Spleen (tissue), 11 donors: ENCODE measurements around the gene MICAL2. TPM values are rescaled to one million over a fixed set of nuclear protein-coding genes. Genes with fewer than 3 reads are reported as not detected.

Experiments used
- DNase-seq: peaks from one replicate; pipeline ENCODE4 v3.0.0-alpha.2; 2020
- H3K27ac ChIP-seq, 8 donors: fragments of 200-600 bp; sonication (generic) in 7 of 8; 1 replicate in 4 of 8; 2 replicates in 4 of 8; pipeline versions ENCODE4 v1.5.0 to v1.8.0; 2016 to 2021; ENCODE audit warnings: inconsistent platforms in 4 of 8, mild to moderate bottlenecking in 4 of 8, moderate library complexity in 1 of 8
- H3K27me3 ChIP-seq, 7 donors: fragments of 200-600 bp; sonication (generic) in 6 of 7; replicated peaks in 1 of 7; 1 replicate in 4 of 7; 2 replicates in 3 of 7; pipeline versions ENCODE4 v1.5.0 to v1.8.0; 2016 to 2021; ENCODE audit warnings: inconsistent platforms in 3 of 7, mild to moderate bottlenecking in 1 of 7
- H3K36me3 ChIP-seq, 6 donors: fragments of 200-600 bp; sonication (generic) in 5 of 6; 1 replicate in 4 of 6; 2 replicates in 2 of 6; pipeline versions ENCODE4 v1.5.0 to v1.8.0; 2016 to 2021; ENCODE audit warnings: inconsistent platforms in 2 of 6
- H3K4me1 ChIP-seq, 6 donors: fragments of 200-600 bp; sonication (generic) in 5 of 6; 1 replicate in 3 of 6; 2 replicates in 3 of 6; pipeline versions ENCODE4 v1.5.0 to v1.8.0; 2016 to 2021; ENCODE audit warnings: inconsistent platforms in 3 of 6
- H3K4me3 ChIP-seq, 8 donors: fragments of 200-600 bp; sonication (generic) in 7 of 8; 1 replicate in 4 of 8; 2 replicates in 4 of 8; pipeline versions ENCODE4 v1.5.0 to v1.8.0; 2016 to 2021; ENCODE audit warnings: inconsistent platforms in 4 of 8, mild to moderate bottlenecking in 4 of 8, moderate library complexity in 2 of 8
- H3K9me3 ChIP-seq, 8 donors: fragments of 200-600 bp; sonication (generic) in 7 of 8; 1 replicate in 4 of 8; 2 replicates in 4 of 8; pipeline versions ENCODE4 v1.5.0 to v1.8.0; 2016 to 2021; ENCODE audit warnings: inconsistent platforms in 4 of 8
- POLR2A ChIP-seq, 3 donors: fragments of 450-650 bp; IDR thresholded peaks; one replicate each; pipeline ENCODE4 v1.5.1; 2017; ENCODE audit warnings: antibody characterized with exemption in 3 of 3, mild to moderate bottlenecking in 1 of 3
- POLR2AphosphoS5 ChIP-seq, 3 donors: sonication (generic); formaldehyde crosslinking; IDR thresholded peaks; one replicate each; pipeline ENCODE4 v1.5.1; 2017; ENCODE audit warnings: antibody characterized with exemption in 3 of 3
- WGBS, 5 donors: extraction: QIAGEN DNeasy Blood & Tissue Kit in 3 of 5; methylation state at CpG; one replicate each; pipeline versions ENCODE4 v1.1.5 to v1.1.7; 2013 to 2018; 5-methylcytosine and 5-hydroxymethylcytosine counted together
- intact Hi-C: fragments of 100-400 bp; cut with DNase I; formaldehyde crosslinking; loops from one replicate; pipeline ENCODE4 v1.15.0; 2023; ENCODE audit warnings: low total_unique reads
- polyA plus RNA-seq, 3 donors: library from polyadenylated mRNA; stranded (reverse); fragments of 200-250 nt; gene quantifications; one replicate each; pipeline ENCODE4 v1.2.1, GENCODE V29; 2013
- total RNA-seq, 7 donors: library from RNA; depleted of rRNA in 3 of 7; stranded (reverse); fragments of >200 nt in 3 of 7; fragmentation: NEBNext Ultra II Directional in 4 of 7; extraction: Animal tissue kit (Norgen Biotek cat#: 25700) in 4 of 7; gene quantifications; one replicate each; pipeline versions ENCODE4 v1.1.0 to v1.2.1, GENCODE V29; 2016 to 2021
- TF ChIP-seq, protein P1 (sequence below), 11 experiments: fragments of 200-600 bp in 7 of 11; fragments of 450-650 bp in 4 of 11; sonication (generic) in 4 of 11; IDR thresholded peaks in 8 of 11; conservative IDR thresholded peaks in 3 of 11; 1 replicate in 7 of 11; 2 replicates in 4 of 11; pipeline versions ENCODE4 v1.4.0 to v1.8.0; 2016 to 2021; ENCODE audit warnings: antibody characterized with exemption in 11 of 11, inconsistent platforms in 4 of 11, mild to moderate bottlenecking in 1 of 11
- donor health status: healthy with polysubstance abuse.
- donor health status: DM: no; HTN: no; CAD: no; lungs with moderate emphysema.
- donor health status: DM: no; HTN: no; CAD: no.
- donor health status: Bipolar disorder and iron deficiency.
- donor health status: healthy.
- donor health status: DM: no; HTN: no; CAD: no.
- donor health status: DM: yes; HTN: yes; CAD: no.

Gene MICAL2
- total and polyA plus RNA-seq, 10 donors, result 1.9 to 50.8 (median 32.3) TPM

DNA sequence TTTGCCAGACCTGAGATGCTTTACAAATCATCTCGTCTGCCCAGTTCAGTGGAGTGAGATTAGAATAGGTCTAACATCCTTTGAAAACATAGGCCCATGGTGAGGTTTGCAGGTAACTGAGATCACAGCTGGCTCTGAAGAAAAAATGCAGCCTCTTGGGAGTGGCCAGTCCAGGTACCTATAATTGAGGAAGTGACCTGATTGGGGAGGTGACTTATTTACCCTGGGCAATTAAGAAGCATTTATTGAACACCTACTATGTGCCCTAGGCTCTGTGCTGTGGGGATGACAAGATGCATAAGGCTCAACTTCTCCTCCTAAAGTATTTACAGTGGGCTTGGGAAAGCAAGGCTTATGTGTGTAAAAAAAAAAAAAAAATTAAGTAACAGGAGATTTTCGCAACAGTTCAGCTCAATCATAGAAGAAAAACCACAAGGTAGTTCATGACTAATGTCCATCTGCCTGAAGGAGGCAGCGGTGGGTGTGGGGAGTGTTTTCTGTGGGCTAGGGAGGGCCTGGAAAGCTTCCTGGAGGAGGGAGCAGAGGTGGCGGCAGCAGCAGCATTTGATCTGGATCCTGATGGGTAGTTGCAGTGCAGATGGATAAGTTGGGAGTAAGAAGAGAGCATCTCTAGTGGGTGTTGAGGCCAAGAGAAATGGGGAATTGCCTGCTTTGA lies 16.1 kb downstream of the MICAL2 start:
- WGBS, 5 donors, result 49 to 78% (median 51%) methylated on average over 4 of the region's 4 CpGs
- Histone ChIP-seq H3K27me3 (no peaks in the 10 kb centered on the region), H3K9me3 (no peaks in the 10 kb centered on the region), H3K36me3 (no peaks in the 10 kb centered on the region), H3K27ac (peak overlapping the region in 2 of 8 donors; percentile 68 to 81), H3K4me1 (peaks cover 4 to 60% (median 23%) of the 10 kb centered on the region in 6 donors), H3K4me3 (no peak overlapping the region)
- peak; percentile 64 for DNase-seq
- intact Hi-C loops, result no loop called here
- TF ChIP-seq POLR2A (IDR thresholded peaks at IDR 0.05) (no peak), POLR2AphosphoS5 (IDR thresholded peaks at IDR 0.05) (no peak)
- TF ChIP-seq, protein P1, sequence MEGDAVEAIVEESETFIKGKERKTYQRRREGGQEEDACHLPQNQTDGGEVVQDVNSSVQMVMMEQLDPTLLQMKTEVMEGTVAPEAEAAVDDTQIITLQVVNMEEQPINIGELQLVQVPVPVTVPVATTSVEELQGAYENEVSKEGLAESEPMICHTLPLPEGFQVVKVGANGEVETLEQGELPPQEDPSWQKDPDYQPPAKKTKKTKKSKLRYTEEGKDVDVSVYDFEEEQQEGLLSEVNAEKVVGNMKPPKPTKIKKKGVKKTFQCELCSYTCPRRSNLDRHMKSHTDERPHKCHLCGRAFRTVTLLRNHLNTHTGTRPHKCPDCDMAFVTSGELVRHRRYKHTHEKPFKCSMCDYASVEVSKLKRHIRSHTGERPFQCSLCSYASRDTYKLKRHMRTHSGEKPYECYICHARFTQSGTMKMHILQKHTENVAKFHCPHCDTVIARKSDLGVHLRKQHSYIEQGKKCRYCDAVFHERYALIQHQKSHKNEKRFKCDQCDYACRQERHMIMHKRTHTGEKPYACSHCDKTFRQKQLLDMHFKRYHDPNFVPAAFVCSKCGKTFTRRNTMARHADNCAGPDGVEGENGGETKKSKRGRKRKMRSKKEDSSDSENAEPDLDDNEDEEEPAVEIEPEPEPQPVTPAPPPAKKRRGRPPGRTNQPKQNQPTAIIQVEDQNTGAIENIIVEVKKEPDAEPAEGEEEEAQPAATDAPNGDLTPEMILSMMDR (IDR thresholded peaks at IDR 0.05 in 8 of 11, conservative IDR thresholded peaks at IDR 0.05 in 3 of 11), result no peak

DNA sequence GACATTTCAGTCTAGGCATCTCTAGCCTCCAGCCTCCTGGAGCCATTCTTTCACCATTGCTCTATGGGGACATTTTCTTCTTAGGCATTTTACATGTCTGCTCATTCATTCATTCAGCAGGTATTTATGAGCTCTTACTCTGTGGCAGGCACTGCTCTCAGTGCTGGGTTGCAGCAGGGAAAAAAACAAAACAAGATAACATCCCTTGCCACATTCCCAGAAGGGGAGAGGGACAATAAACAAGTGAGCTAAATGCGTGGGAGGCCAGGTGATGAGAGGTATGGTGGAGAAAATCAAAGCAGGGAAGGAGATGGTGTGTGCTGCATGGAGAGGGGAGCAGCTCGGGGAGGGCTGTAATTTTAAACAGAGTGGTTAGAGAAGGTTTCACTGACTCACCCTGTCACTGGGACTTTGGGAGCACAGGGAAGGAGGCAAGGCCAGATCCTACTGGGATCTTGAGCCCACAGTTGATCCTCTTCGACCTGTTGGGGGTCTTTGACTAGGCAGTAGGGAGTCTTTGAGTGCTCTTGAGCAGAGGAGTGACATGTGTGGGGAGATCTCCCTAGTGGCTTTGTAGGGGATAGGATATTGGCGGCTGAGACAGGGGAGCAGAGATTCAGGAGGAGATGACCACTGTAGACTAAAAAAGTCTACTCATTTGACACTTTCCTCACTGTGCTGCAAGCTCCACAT lies 17.0 kb downstream of the MICAL2 start:
- Histone ChIP-seq H3K36me3 (no peaks in the 10 kb centered on the region), H3K9me3 (no peaks in the 10 kb centered on the region), H3K27ac (peak overlapping the region in 2 of 8 donors; percentile 68 to 81), H3K27me3 (peaks cover 0 to 5% (median 0%) of the 10 kb centered on the region in 7 donors), H3K4me3 (no peak overlapping the region), H3K4me1 (peaks cover 4 to 68% (median 28%) of the 10 kb centered on the region in 6 donors)
- WGBS, 5 donors, result 79 to 96% (median 87%) methylated on average over 4 of the region's 4 CpGs
- intact Hi-C loops, result no loop called here
- TF ChIP-seq POLR2AphosphoS5 (IDR thresholded peaks at IDR 0.05) (no peak), POLR2A (IDR thresholded peaks at IDR 0.05) (no peak)
- TF ChIP-seq, protein P1 (IDR thresholded peaks at IDR 0.05 in 8 of 11, conservative IDR thresholded peaks at IDR 0.05 in 3 of 11), result no peak
- DNase-seq, result peak; percentile 15

DNA sequence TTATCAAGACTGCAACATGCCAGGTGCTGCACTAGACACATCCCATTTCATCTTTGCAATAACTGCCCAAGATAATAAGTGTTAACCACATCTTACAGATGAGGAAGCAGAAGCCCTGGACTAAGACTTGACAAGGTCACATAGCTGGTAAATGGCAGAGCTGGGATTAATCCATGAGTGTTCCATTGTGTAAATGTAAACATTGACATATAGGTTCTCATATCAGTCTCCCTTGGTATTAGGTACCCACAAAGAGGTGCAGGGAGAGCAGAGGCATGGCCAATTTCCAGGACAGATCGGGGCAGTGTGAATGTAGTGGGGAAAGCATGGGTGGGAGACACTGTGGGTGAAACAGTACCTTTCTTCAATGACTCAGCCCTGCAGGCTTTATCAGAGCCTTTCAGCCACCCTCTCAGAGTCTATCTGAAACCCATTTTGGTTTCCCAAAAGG lies 17.9 kb downstream of the MICAL2 start:
- Histone ChIP-seq H3K27ac (no peak overlapping the region), H3K4me1 (peaks cover 4 to 72% (median 32%) of the 10 kb centered on the region in 6 donors), H3K9me3 (no peaks in the 10 kb centered on the region), H3K4me3 (no peak overlapping the region), H3K36me3 (no peaks in the 10 kb centered on the region), H3K27me3 (peaks cover 0 to 6% (median 0%) of the 10 kb centered on the region in 7 donors)
- no peak for DNase-seq
- 78 to 92% (median 82%) methylated on average over 1 of the region's 1 CpG for WGBS, 5 donors
- intact Hi-C loops, result no loop called here
- TF ChIP-seq, protein P1 (IDR thresholded peaks at IDR 0.05 in 8 of 11, conservative IDR thresholded peaks at IDR 0.05 in 3 of 11), result no peak
- no peak for TF ChIP-seq POLR2A (IDR thresholded peaks at IDR 0.05)
- no peak for TF ChIP-seq POLR2AphosphoS5 (IDR thresholded peaks at IDR 0.05)

DNA sequence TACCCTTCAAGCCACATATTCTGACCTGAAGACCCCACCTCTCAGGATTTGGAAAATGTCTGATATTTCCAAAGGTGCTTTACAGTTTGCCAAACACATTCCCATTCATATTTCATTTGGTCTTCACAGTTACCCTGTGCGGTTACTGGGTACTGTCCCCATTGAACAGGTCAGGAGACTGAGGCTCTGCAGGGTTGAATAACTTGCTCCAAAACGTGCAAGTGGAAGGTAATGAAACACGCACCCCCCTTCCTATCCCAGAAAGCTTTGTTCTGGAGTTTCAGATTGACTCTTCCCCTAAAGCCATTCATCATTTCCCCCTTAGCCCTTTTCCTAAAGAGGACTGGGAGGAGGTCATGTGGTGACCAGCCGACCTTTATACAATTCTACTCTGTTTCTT lies 18.8 kb downstream of the MICAL2 start:
- WGBS, 5 donors, result 80 to 83% (median 83%) methylated on average over 4 of the region's 4 CpGs
- no peak overlapping the region for H3K4me3 ChIP-seq
- no peak for DNase-seq
- no peak overlapping the region for H3K27ac ChIP-seq
- intact Hi-C loops, result no loop called here
- H3K36me3 ChIP-seq, result no peaks in the 10 kb centered on the region
- peaks cover 4 to 72% (median 29%) of the 10 kb centered on the region in 6 donors for H3K4me1 ChIP-seq
- H3K27me3 ChIP-seq, result peaks cover 0 to 6% (median 0%) of the 10 kb centered on the region in 7 donors
- H3K9me3 ChIP-seq, result no peaks in the 10 kb centered on the region
- TF ChIP-seq, protein P1 (IDR thresholded peaks at IDR 0.05 in 8 of 11, conservative IDR thresholded peaks at IDR 0.05 in 3 of 11), result no peak
- TF ChIP-seq POLR2AphosphoS5 (IDR thresholded peaks at IDR 0.05), result no peak
- TF ChIP-seq POLR2A (IDR thresholded peaks at IDR 0.05), result no peak
